EL (cell line): ENCODE measurements around the gene AFM.

Source experiments
- DNase-seq: peaks from one replicate; pipeline ENCODE4 v3.0.0-alpha.2; 2016

The AFM gene

DNA sequence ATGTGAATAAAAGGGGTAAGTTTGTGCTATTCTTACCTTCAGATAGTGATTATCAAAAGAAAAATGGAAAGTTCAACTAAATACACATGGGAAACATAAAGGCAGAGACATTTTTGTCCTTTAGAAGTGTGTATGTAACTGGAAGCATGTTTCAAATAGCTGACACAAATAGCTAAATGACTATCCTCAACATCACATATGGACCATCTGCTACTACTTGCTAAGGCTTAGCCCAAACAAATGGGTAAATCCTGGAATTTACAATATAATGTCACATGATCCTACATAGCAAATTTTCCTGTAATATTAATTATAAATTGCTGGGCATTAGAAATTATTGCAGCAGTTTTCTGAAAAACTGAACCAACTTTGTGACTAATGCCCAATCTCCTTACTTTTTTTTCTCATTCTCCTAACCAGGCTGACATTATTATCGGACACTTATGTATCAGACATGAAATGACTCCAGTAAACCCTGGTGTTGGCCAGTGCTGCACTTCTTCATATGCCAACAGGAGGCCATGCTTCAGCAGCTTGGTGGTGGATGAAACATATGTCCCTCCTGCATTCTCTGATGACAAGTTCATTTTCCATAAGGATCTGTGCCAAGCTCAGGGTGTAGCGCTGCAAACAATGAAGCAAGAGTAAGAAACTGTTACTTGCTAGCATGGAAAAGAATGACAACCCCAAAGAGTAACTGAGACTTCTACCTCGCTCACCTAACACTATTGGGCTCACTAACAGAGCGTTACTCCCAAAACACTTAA is 29.4 kb upstream of the AFM start:
- DNase-seq, result no peak

- DNase-seq, result no peak
Observed at GRCh38 chr4:73452953-73453700, 28.4 kb upstream of the AFM start.

DNA sequence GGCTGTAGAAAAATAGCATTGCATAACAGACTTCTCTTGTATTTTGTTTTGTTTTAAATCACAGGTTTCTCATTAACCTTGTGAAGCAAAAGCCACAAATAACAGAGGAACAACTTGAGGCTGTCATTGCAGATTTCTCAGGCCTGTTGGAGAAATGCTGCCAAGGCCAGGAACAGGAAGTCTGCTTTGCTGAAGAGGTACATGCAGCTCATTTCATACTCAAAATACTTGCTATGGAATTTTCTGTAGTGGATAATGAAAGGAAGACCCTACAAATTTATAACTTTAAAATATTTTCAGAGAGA is 27.9 kb upstream of the AFM start:
- DNase-seq, result no peak

GRCh38 chr4:73454920-73455319 is 26.6 kb upstream of the AFM start:
- no peak for DNase-seq

- no peak for DNase-seq
Observed at GRCh38 chr4:73456177-73457022, 25.1 kb upstream of the AFM start.

- DNase-seq, result no peak
Observed at GRCh38 chr4:73458184-73459047, 23.1 kb upstream of the AFM start.

- no peak for DNase-seq
Observed at GRCh38 chr4:73459048-73459421, 22.5 kb upstream of the AFM start.

GRCh38 chr4:73460913-73461522 is 20.5 kb upstream of the AFM start:
- DNase-seq, result no peak

- DNase-seq, result no peak
Observed at GRCh38 chr4:73468170-73468569, 13.4 kb upstream of the AFM start.

DNA sequence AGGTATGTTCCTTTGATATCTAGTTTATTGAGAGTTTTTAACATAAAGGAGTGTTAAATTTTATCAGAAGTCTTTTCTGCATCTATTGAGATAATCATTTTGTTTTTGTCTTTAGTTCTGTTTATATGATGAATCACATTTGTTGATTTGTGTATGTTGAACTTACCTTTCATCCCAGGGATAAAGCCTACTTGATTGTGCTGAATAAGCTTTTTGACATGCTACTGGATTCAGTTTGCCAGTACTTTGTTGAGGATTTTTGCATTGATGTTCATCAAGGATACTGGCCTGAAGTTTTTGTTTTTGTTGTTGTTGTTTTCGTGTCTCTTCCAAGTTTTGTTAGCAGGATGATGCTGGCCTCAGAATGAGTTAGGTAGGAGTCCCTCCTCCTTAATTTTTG is 10.8 kb upstream of the AFM start:
- DNase-seq, result no peak

- DNase-seq, result no peak
Observed at GRCh38 chr4:73477176-73477575, 4.4 kb upstream of the AFM start.

- DNase-seq, result no peak
Observed at GRCh38 chr4:73479323-73479722, 2.2 kb upstream of the AFM start.

GRCh38 chr4:73485085-73485484 is 3.5 kb downstream of the AFM start:
- DNase-seq, result no peak

DNA sequence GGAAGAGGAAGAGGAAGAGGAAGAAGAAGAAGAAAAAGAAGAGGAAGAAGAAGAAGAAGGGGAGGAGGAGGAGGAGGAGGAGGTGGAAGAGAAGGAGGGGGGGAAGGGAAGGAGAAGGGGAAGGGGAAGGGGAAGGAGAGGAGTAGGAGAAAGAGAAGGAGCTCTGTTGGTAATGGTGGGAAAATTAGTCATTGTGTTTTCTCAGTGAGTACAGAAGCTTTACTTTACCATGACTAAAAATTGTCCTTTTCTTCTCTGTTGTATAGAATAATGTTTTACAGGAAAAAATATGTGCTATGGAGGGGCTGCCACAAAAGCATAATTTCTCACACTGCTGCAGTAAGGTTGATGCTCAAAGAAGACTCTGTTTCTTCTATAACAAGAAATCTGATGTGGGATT is 4.1 kb downstream of the AFM start:
- DNase-seq, result no peak

GRCh38 chr4:73486497-73486896 is 5.0 kb downstream of the AFM start:
- no peak for DNase-seq

GRCh38 chr4:73487233-73487632 is 5.7 kb downstream of the AFM start:
- no peak for DNase-seq

DNA sequence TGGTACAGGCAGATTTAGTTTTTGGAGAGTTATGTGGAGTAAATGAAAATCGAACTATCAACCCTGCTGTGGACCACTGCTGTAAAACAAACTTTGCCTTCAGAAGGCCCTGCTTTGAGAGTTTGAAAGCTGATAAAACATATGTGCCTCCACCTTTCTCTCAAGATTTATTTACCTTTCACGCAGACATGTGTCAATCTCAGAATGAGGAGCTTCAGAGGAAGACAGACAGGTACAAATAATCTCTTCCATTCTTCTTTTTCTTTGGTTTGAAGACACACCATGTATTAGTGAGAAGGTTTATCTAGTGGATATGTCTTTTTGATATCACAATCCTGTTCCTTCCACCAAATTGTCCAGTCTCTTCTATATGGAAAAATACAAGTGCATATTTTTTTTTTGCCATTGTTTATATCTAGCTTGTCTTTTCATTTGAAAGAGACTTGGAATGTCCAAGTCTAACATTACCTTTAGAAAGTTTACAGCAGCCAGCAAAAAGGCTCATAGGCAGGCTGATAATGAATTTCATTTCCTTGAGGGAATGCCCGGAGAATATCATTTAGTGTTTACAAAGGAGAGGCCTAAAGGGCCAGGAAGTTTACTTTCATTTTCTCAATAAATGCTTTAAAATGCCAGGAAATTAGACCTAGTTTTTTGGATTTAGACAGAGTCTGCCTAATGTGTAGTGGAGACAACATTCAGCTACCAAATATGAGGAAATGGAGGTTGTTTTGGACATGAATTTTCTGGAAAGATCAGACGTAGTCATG is 18.6 kb downstream of the AFM start:
- DNase-seq, result peak; percentile 8

- no peak for DNase-seq
Observed at GRCh38 chr4:73501664-73502265, 20.2 kb downstream of the AFM start.

DNA sequence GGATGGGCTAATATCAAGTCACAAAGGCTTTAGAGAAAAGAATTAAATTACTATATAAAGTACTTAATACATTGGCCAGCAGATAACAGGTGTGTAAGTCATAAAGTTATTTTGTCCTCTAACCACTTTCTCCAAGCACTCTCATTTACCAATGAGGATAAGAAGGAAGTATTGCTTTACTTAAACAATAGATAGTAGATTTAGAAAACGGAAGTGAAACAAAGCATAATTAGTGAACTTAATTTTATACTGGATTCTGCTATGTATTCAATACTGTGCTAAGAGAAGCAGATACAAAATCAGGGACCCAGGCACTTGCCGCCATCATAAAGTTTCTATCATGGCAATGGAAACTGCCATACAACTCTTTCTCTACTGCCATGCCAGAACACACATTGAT is 24.0 kb downstream of the AFM start:
- no peak for DNase-seq

DNA sequence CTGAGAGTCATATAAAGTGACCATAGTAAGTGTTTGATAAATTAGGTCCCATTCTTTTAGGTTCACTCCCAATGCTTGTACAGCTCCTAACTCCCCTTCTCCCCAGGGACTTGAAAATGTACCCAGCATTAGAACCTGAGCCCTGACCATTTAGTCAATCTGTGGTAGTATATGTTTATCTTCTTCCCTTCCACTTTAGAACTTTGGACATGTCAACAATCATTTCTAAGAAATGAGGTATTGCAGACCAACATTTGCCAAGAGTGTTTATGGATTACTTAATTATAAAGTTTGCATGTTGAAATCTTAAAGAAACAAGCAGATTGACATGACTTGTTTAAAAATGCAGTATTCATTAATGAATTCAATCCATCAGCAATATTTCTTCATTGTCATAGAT is 26.0 kb downstream of the AFM start:
- DNase-seq, result no peak

GRCh38 chr4:73508651-73509050 is 27.1 kb downstream of the AFM start:
- no peak for DNase-seq
